Nephron (organoid): ENCODE measurements around the gene CACNA1S.

Experiments
- H3K27ac Mint-ChIP-seq, 3 experiments: 2 replicates each; pipeline ENCODE4 v1.8.0; 2020; ENCODE audit warnings: mixed read lengths in 3 of 3, mild to moderate bottlenecking in 2 of 3, moderate library complexity in 1 of 3
- H3K27me3 Mint-ChIP-seq: 2 replicates; pipeline ENCODE4 v1.8.0; 2021; ENCODE audit warnings: low read depth, mild to moderate bottlenecking, moderate library complexity, mixed read lengths
- H3K36me3 Mint-ChIP-seq: 2 replicates; pipeline ENCODE4 v1.8.0; 2020; ENCODE audit warnings: low read depth, mixed read lengths
- H3K4me1 Mint-ChIP-seq: 2 replicates; pipeline ENCODE4 v1.8.0; 2020; ENCODE audit warnings: mixed read lengths
- H3K4me3 Mint-ChIP-seq, 3 experiments: 2 replicates each; pipeline ENCODE4 v1.8.0; 2020; ENCODE audit warnings: mild to moderate bottlenecking in 3 of 3, mixed read lengths in 3 of 3, moderate library complexity in 2 of 3
- H3K9me3 Mint-ChIP-seq: 2 replicates; pipeline ENCODE4 v1.8.0; 2020; ENCODE audit warnings: mixed read lengths
- TF ChIP-seq, protein P1 (sequence below), 3 experiments: fragments of 200-600 bp; sonication (generic); IDR thresholded peaks; one replicate each; pipeline ENCODE4 v1.5.0; 2021; ENCODE audit warnings: antibody characterized with exemption in 3 of 3; ENCODE audit not compliant: unreplicated experiment in 3 of 3

CACNA1S gene

GRCh38 chr1:201072922-201073321, 39.3 kb downstream of the CACNA1S start:
- TF ChIP-seq, protein P1, sequence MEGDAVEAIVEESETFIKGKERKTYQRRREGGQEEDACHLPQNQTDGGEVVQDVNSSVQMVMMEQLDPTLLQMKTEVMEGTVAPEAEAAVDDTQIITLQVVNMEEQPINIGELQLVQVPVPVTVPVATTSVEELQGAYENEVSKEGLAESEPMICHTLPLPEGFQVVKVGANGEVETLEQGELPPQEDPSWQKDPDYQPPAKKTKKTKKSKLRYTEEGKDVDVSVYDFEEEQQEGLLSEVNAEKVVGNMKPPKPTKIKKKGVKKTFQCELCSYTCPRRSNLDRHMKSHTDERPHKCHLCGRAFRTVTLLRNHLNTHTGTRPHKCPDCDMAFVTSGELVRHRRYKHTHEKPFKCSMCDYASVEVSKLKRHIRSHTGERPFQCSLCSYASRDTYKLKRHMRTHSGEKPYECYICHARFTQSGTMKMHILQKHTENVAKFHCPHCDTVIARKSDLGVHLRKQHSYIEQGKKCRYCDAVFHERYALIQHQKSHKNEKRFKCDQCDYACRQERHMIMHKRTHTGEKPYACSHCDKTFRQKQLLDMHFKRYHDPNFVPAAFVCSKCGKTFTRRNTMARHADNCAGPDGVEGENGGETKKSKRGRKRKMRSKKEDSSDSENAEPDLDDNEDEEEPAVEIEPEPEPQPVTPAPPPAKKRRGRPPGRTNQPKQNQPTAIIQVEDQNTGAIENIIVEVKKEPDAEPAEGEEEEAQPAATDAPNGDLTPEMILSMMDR (IDR thresholded peaks at IDR 0.05; ENCODE audit: unreplicated experiment in 3 of 3): no peak
- H3K36me3 Mint-ChIP-seq: no peaks in the 10 kb centered on the region
- no peak overlapping the region for H3K4me3 Mint-ChIP-seq
- peaks cover 5% of the 10 kb centered on the region for H3K4me1 Mint-ChIP-seq
- H3K9me3 Mint-ChIP-seq: no peaks in the 10 kb centered on the region
- H3K27ac Mint-ChIP-seq: peak overlapping the region in 1 of 3 experiments; percentile 15
- H3K27me3 Mint-ChIP-seq: peaks cover 6% of the 10 kb centered on the region

DNA sequence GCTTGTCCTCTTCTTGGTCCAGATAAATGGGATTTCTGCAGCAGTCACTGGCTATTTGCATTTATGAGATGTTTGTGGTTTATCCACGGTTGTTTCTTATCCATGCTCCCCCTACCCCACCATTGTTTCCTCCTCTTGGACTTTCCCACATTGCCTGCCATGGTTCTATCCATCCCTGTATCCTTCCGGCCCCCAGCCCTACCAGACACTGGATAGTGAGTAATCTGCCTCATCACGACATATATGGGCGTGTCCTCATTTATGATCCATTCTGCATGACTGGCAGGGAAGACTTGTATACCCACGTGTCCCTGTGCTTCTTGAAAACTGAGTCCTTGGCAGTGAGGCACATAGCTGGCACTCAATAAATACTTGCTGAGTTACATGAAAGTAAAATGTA, 40.1 kb downstream of the CACNA1S start:
- H3K36me3 Mint-ChIP-seq: no peaks in the 10 kb centered on the region
- TF ChIP-seq, protein P1 (IDR thresholded peaks at IDR 0.05; ENCODE audit: unreplicated experiment in 3 of 3): no peak
- H3K4me3 Mint-ChIP-seq: no peak overlapping the region
- no peak overlapping the region for H3K27ac Mint-ChIP-seq
- H3K9me3 Mint-ChIP-seq: no peaks in the 10 kb centered on the region
- peaks cover 6% of the 10 kb centered on the region for H3K27me3 Mint-ChIP-seq
- H3K4me1 Mint-ChIP-seq: peaks cover 10% of the 10 kb centered on the region

DNA sequence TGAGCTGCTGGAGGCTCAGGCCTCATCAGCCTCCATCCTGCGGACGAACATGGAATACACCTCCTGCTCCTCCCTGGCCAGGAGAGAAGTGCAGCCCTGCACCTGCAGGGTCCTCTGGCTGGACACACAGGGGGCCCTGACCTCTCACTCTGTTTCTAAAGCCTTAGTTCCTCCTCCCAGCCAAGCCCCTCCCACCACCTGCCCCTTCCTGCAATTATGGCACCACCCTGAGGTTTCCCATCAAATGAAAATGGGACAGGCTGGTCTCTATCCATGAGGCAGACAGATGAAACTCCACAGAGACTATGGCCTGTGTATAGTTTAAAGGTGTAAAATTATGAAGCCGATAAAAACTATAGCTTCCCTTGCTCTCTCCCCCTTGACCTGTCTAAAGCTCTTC, 42.6 kb downstream of the CACNA1S start:
- H3K4me1 Mint-ChIP-seq: peaks cover 11% of the 10 kb centered on the region
- H3K4me3 Mint-ChIP-seq: no peak overlapping the region
- TF ChIP-seq, protein P1 (IDR thresholded peaks at IDR 0.05; ENCODE audit: unreplicated experiment in 3 of 3): no peak
- H3K9me3 Mint-ChIP-seq: no peaks in the 10 kb centered on the region
- peaks cover 6% of the 10 kb centered on the region for H3K27me3 Mint-ChIP-seq
- H3K36me3 Mint-ChIP-seq: no peaks in the 10 kb centered on the region
- no peak overlapping the region for H3K27ac Mint-ChIP-seq

DNA sequence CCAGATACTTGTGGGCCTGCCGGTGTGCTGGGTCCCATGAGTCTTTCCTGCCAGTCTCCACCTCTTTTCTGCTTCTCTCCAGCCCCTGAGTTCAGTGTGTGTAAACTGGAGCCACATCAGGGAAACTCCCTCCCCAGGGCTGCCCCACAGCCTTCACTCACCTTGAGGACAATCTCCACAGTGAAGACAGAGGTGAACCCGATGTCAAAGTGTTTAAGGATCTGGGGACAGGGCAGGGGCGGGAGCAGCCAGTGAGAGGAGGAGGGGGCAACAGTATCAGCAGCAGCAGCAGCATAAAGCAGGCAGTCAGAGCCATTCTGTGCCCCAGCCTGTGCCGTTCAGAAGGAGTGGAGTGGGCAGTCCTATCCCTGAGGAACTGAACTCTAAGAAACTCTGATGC, 43.2 kb downstream of the CACNA1S start:
- TF ChIP-seq, protein P1 (IDR thresholded peaks at IDR 0.05; ENCODE audit: unreplicated experiment in 3 of 3): no peak
- H3K4me1 Mint-ChIP-seq: peaks cover 11% of the 10 kb centered on the region
- no peaks in the 10 kb centered on the region for H3K36me3 Mint-ChIP-seq
- H3K4me3 Mint-ChIP-seq: no peak overlapping the region
- no peak overlapping the region for H3K27ac Mint-ChIP-seq
- no peaks in the 10 kb centered on the region for H3K9me3 Mint-ChIP-seq
- peaks cover 6% of the 10 kb centered on the region for H3K27me3 Mint-ChIP-seq

- H3K9me3 Mint-ChIP-seq: no peaks in the 10 kb centered on the region
- peaks cover 6% of the 10 kb centered on the region for H3K27me3 Mint-ChIP-seq
- no peaks in the 10 kb centered on the region for H3K36me3 Mint-ChIP-seq
- peaks cover 11% of the 10 kb centered on the region for H3K4me1 Mint-ChIP-seq
- H3K27ac Mint-ChIP-seq: no peak overlapping the region
- no peak overlapping the region for H3K4me3 Mint-ChIP-seq
- TF ChIP-seq, protein P1 (IDR thresholded peaks at IDR 0.05; ENCODE audit: unreplicated experiment in 3 of 3): no peak
Observed at GRCh38 chr1:201066986-201067385, 45.2 kb downstream of the CACNA1S start.

- H3K36me3 Mint-ChIP-seq: no peaks in the 10 kb centered on the region
- H3K27me3 Mint-ChIP-seq: peaks cover 6% of the 10 kb centered on the region
- H3K27ac Mint-ChIP-seq: no peak overlapping the region
- TF ChIP-seq, protein P1 (IDR thresholded peaks at IDR 0.05; ENCODE audit: unreplicated experiment in 3 of 3): no peak
- no peak overlapping the region for H3K4me3 Mint-ChIP-seq
- no peaks in the 10 kb centered on the region for H3K9me3 Mint-ChIP-seq
- peaks cover 6% of the 10 kb centered on the region for H3K4me1 Mint-ChIP-seq
Observed at GRCh38 chr1:201065686-201066085, 46.5 kb downstream of the CACNA1S start.
